NT2/D1 (cell line): ENCODE measurements around the gene CCDC92.

ENCODE experiments used
- SUZ12 ChIP-seq: IDR thresholded peaks from 2 replicates; pipeline ENCODE4 v1.6.1; 2011; ENCODE audit not compliant: insufficient read length, insufficient read depth; ENCODE audit errors: extremely low read depth
- YY1 ChIP-seq: IDR thresholded peaks from 2 replicates; pipeline ENCODE4 v1.6.1; 2011; ENCODE audit not compliant: insufficient read length, insufficient read depth
- ZNF274 ChIP-seq: IDR thresholded peaks from 2 replicates; pipeline ENCODE4 v1.6.1; 2011; ENCODE audit warnings: mild to moderate bottlenecking, low read depth, low read length

DNA sequence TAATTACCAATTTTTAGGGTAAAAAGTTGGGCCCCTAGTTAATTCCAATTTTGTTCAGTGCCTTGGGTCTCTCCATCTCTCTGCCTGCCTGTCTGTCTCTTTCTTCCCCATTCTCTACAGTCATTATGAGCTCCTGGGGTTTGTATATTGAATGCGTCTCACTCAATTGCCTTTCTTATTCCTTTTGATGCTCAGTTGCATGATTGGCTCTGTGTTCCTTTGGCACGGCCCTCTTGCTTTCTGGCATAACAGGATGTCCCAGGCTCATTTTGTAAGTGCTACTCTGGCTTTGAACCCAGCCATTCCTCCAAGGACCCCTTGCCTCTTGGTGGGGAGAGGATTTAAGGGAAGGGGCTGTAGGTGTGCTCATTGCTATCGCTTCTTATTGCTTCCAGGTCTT is 36.0 kb upstream of the CCDC92 start:
- no peak for TF ChIP-seq YY1
- TF ChIP-seq SUZ12: no peak
- no peak for TF ChIP-seq ZNF274
